ENCODE data around the gene SOD1.
"Not testable (repeated sequence)": the region's sequence is repeated elsewhere in the genome, so short reads cannot be mapped to it uniquely, and the experiment has no call there.

The SOD1 gene
- 88.1 to 284 (median 160) reads per million in 9 experiments for total RNA-seq

DNA sequence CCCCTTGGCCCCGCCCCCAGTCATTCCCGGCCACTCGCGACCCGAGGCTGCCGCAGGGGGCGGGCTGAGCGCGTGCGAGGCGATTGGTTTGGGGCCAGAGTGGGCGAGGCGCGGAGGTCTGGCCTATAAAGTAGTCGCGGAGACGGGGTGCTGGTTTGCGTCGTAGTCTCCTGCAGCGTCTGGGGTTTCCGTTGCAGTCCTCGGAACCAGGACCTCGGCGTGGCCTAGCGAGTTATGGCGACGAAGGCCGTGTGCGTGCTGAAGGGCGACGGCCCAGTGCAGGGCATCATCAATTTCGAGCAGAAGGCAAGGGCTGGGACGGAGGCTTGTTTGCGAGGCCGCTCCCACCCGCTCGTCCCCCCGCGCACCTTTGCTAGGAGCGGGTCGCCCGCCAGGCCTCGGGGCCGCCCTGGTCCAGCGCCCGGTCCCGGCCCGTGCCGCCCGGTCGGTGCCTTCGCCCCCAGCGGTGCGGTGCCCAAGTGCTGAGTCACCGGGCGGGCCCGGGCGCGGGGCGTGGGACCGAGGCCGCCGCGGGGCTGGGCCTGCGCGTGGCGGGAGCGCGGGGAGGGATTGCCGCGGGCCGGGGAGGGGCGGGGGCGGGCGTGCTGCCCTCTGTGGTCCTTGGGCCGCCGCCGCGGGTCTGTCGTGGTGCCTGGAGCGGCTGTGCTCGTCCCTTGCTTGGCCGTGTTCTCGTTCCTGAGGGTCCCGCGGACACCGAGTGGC, at the start of gene SOD1:
TSS of gene SOD1 (plus strand) at position 158 of the 723 bp plus-strand sequence. CDS start at position 235, 77 bp downstream.
- Mint-ChIP-seq H3K4me3 (peak within 1 kb of the TSS; percentile 95), H3K36me3 (ENCODE audit: insufficient read depth) (peaks cover 28% of the 10 kb centered on the region), H3K27ac (peak within 1 kb of the TSS; percentile 93 to 94), H3K4me1 (ENCODE audit: low read depth in 2 of 2) (peaks cover 42 to 65% of the 10 kb centered on the region in 2 donors), H3K9me3 (no peaks in the 10 kb centered on the region), H3K27me3 (no peaks in the 10 kb centered on the region)
- DNase-seq (peak; percentile 94 to 95 (median 95)), ATAC-seq (replicated peaks) (peak; percentile 94)

DNA sequence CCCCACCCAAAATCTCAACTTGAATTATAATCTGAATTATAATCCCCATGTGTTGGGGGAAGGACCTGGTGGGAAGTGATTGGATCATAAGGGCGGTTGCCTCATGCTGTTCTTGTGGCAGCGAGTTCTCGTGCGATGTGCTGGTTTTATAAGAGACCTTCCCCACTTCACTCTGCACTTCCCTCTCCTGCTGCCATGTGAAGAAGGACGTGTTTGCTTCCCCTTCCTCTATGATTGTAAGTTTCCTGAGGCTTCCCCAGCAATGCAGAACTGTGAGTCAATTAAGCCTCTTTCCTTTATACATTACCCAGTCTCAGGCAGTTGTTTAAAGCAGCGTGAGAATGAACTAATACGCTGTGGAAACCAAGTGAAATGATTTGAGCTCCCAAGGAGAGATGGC, 48.0 kb upstream of the SOD1 start:
- H3K27ac Mint-ChIP-seq: no peak overlapping the region

DNA sequence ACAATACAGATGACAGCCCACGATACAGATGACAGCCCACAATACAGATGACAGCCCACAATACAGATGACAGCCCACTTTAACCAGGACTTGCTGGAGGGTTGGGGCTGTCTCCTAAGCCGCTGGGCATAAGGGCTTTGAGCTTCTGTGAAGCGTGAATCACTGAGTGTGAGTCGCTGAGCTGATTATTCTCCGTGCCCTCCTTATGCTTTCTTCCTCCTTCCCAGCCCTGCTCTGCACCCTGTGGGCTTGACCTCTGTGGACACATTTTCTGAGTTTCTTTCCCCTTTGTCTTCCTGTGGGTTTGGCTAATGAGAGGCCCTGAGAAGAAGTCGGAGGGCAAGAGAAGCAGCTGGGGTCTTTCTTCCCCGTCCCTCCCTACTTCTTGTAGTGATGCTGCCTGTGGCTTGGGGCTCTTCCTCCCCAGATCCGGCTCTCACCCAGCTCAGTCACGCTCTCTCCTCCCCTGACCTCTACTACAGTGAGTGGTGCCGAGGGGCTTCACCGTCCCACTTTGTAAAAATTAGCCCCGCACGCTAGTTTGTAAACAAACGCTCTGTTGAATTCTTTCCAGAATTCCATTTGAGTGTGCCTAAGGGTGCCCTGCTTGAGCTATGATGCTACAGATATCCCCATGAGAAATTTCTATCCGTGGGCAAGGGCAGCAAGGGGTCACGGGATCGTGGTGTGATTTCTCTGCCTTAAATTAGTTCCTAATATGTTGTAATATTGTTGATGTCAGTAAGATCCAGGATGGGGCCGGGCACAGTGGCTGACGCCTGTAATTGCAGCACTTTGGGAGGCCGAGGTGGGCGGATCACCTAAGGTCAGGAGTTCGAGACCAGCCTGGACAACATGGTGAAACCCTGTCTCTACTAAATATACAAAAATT, 46.4 kb upstream of the SOD1 start:
- DNase-seq: no peak
- ATAC-seq (replicated peaks): no peak
- peak overlapping the region in 1 of 2 donors; percentile 19 for H3K27ac Mint-ChIP-seq
- no peaks in the 10 kb centered on the region for H3K9me3 Mint-ChIP-seq
- no peaks in the 10 kb centered on the region for H3K4me1 Mint-ChIP-seq (ENCODE audit: low read depth in 2 of 2)
- no peaks in the 10 kb centered on the region for H3K36me3 Mint-ChIP-seq (ENCODE audit: insufficient read depth)
- H3K4me3 Mint-ChIP-seq: no peak overlapping the region
- peaks cover 21 to 55% of the 10 kb centered on the region in 2 donors for H3K27me3 Mint-ChIP-seq

More for the DNA sequence above, 48.0 kb upstream of the SOD1 start:
- Mint-ChIP-seq H3K4me1 (ENCODE audit: low read depth in 2 of 2) (no peaks in the 10 kb centered on the region), H3K4me3 (no peak overlapping the region), H3K27me3 (peaks cover 26 to 56% of the 10 kb centered on the region in 2 donors), H3K36me3 (ENCODE audit: insufficient read depth) (no peaks in the 10 kb centered on the region), H3K9me3 (no peaks in the 10 kb centered on the region)
- DNase-seq (no peak), ATAC-seq (replicated peaks) (no peak)

DNA sequence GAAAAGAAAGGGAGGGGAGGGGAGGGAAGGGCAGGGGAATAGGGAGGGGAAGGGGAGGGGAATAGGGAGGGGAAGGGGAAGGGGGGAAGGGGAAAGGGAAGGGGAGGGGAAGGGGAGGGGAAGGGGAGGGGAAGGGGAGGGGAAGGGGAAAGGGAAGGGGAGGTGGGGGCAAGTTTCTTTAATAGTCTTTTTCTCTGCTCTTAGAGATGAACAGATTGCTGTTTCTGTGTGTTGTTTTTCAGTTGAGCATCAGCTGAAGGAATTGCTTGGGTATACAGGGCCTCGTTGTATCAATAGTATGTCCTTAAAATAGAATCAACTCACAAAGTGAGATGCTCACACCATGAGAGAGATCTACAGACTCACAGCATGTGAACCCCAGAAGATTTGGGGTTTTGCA, 44.8 kb upstream of the SOD1 start:
- H3K9me3 Mint-ChIP-seq: no peaks in the 10 kb centered on the region
- no peaks in the 10 kb centered on the region for H3K36me3 Mint-ChIP-seq (ENCODE audit: insufficient read depth)
- no peak overlapping the region for H3K27ac Mint-ChIP-seq
- peaks cover 21 to 40% of the 10 kb centered on the region in 2 donors for H3K27me3 Mint-ChIP-seq
- H3K4me1 Mint-ChIP-seq (ENCODE audit: low read depth in 2 of 2): no peaks in the 10 kb centered on the region
- no peak overlapping the region for H3K4me3 Mint-ChIP-seq
- ATAC-seq (replicated peaks) (no peak), DNase-seq (no peak)

DNA sequence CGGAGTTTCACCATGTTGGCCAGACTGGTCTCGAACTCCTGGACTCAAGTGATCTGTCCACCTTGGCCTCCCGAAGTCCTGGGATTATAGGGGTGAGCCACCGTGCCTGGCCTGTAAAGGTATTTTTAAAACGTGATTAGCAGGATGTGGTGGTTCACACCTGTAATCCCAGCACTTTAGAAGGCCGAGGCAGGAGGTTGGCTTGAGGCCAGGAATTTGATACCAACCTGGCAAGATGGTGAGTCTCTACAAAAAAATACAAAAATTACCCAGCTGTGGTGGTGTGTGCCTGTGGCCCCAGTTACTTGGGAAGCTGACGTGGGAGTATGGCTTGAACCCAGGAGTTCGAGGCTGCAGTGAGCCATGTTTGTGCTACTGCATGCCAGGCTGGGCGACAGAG, 43.3 kb upstream of the SOD1 start:
- Mint-ChIP-seq H3K4me1 (ENCODE audit: low read depth in 2 of 2) (no peaks in the 10 kb centered on the region), H3K27ac (no peak overlapping the region), H3K27me3 (peaks cover 17 to 25% of the 10 kb centered on the region in 2 donors), H3K36me3 (ENCODE audit: insufficient read depth) (no peaks in the 10 kb centered on the region), H3K9me3 (no peaks in the 10 kb centered on the region), H3K4me3 (no peak overlapping the region)
- DNase-seq (no peak), ATAC-seq (replicated peaks) (no peak)

DNA sequence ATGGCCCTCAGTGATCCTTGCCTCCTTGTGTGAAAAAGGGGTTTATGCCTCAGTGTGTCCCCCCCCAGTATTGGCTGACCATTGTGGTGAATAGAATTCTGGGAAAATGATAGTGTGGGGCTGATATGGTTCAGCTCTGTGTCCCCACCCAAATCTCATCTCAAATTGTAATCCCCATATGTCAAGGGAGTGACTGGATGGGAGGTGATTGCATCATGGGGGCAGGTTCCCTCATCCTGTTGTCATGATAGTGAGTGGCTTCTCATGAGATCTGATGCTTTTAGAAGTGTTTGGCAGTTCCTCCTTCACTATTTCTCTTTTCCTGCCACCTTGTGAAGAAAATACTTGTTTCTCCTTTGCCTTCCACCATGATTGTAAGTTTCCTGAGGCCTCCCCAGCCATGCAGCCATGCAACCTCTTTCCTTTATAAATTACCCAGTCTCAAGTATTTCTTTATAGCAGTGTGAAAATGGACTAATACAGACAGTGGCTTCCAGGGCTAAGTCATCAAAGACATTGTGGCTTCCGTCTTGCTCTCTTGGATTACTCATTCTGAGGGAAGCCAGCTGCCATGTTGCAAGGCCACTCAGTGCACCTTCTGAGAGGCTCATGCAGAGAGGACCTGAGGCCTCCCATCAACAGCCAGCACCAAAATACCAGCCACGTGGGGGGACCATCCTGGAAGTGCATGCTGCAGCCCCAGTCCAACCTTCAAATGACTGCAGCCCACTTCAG, 40.6 kb upstream of the SOD1 start:
- H3K36me3 Mint-ChIP-seq (ENCODE audit: insufficient read depth): no peaks in the 10 kb centered on the region
- no peaks in the 10 kb centered on the region for H3K9me3 Mint-ChIP-seq
- H3K4me3 Mint-ChIP-seq: no peak overlapping the region
- DNase-seq (no peak), ATAC-seq (replicated peaks) (no peak)
- peaks cover 0 to 6% of the 10 kb centered on the region in 2 donors for H3K27me3 Mint-ChIP-seq
- H3K27ac Mint-ChIP-seq: no peak overlapping the region
- peaks cover 0 to 5% of the 10 kb centered on the region in 2 donors for H3K4me1 Mint-ChIP-seq (ENCODE audit: low read depth in 2 of 2)

DNA sequence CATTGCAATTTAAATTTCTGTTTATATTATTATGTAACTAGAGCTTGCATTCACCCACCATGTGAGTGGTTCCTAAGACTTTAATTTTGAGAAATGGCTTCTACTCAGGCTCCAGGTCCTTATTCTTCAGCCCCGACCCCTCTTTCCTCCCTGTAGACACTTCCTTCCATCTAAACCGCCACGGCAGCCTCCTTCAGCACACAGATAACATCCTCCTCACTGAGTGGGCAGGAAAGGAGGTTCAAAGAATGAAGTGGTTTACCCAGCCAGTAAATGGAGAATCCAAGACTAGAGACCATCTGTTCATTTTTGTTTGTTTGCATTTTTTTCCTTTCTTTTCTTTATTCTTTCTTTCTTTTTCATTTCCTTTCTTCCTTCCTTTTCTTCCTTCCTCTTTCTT, 37.1 kb upstream of the SOD1 start:
- DNase-seq (no peak), ATAC-seq (replicated peaks) (no peak)
- H3K36me3 Mint-ChIP-seq (ENCODE audit: insufficient read depth): no peaks in the 10 kb centered on the region
- no peak overlapping the region for H3K27ac Mint-ChIP-seq
- peaks cover 0 to 5% of the 10 kb centered on the region in 2 donors for H3K4me1 Mint-ChIP-seq (ENCODE audit: low read depth in 2 of 2)
- H3K27me3 Mint-ChIP-seq: peaks cover 6 to 14% of the 10 kb centered on the region in 2 donors
- H3K4me3 Mint-ChIP-seq: no peak overlapping the region
- H3K9me3 Mint-ChIP-seq: no peaks in the 10 kb centered on the region

DNA sequence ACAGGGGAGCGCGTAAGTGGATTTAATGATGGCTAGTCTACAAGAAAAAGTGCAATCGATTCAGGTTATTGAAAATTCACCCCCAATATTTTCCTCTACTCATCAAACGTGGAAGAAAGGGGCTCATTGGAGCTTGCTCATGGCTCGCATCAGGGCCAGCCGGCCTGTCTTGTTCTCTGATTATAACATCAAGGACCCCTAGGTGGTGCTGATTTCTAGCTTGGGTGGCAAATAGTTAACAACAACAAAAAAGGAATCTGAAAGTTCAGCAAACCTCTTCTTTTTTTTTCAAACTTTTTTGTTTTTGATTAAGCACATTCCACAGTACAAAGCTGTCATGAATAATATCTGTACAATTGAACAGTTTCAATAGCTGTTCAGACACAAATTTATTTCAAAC, 35.8 kb upstream of the SOD1 start:
- H3K4me3 Mint-ChIP-seq: no peak overlapping the region
- no peak for ATAC-seq (replicated peaks)
- DNase-seq: no peak

DNA sequence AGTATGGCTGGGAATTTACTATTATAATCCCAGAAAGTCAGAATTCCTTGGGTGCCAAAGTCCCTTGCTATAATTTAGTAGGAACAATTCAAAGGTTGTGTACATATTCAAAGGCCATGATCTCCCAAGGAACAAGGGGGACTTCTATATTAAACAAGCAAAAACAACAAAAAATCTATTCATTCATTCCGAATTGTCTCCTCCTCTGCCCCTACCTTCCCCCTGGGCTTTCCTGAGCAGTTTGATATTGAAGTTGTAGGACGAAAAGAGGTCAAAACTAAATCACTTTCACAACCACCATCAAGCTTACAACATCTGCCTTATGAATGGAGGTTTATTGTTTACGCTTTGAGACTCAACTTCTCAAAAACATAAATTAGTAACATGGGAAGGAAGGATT, 35.3 kb upstream of the SOD1 start:
- H3K27me3 Mint-ChIP-seq: peaks cover 12 to 14% of the 10 kb centered on the region in 2 donors
- no peak overlapping the region for H3K27ac Mint-ChIP-seq
- DNase-seq (no peak), ATAC-seq (replicated peaks) (no peak)
- no peaks in the 10 kb centered on the region for H3K9me3 Mint-ChIP-seq
- H3K4me3 Mint-ChIP-seq: no peak overlapping the region
- peaks cover 0 to 5% of the 10 kb centered on the region in 2 donors for H3K4me1 Mint-ChIP-seq (ENCODE audit: low read depth in 2 of 2)
- no peaks in the 10 kb centered on the region for H3K36me3 Mint-ChIP-seq (ENCODE audit: insufficient read depth)

More for the DNA sequence above, 35.8 kb upstream of the SOD1 start:
- peaks cover 0 to 5% of the 10 kb centered on the region in 2 donors for H3K4me1 Mint-ChIP-seq (ENCODE audit: low read depth in 2 of 2)
- H3K27me3 Mint-ChIP-seq: peaks cover 11 to 14% of the 10 kb centered on the region in 2 donors
- no peaks in the 10 kb centered on the region for H3K36me3 Mint-ChIP-seq (ENCODE audit: insufficient read depth)
- no peak overlapping the region for H3K27ac Mint-ChIP-seq
- H3K9me3 Mint-ChIP-seq: no peaks in the 10 kb centered on the region

DNA sequence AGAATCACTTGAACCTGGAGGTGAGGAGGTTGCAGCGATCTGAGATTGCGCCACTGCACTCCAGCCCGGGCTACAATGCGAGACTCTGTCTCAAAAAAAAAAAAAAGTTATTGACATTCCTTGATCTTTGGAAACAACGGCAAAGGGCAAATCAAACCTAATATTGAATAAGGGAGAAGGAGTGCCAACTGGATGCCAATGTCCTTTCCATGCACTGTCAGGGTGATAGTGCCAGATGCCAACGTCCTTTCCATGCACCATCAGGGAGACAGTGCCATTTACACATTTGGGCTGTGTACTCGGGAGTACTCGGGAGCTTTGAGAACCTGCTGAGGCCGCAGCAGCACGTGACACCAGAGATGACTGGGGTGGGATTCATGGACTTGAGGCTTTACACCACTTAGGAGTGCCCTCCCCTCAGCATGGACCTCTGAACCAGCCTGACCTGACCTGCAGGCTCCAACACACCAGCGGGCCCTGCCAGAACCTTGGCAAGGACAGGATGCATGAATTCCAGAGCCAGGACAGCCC, 34.5 kb upstream of the SOD1 start:
- Mint-ChIP-seq H3K9me3 (no peaks in the 10 kb centered on the region), H3K4me3 (no peak overlapping the region), H3K36me3 (ENCODE audit: insufficient read depth) (no peaks in the 10 kb centered on the region), H3K4me1 (ENCODE audit: low read depth in 2 of 2) (peaks cover 0 to 5% of the 10 kb centered on the region in 2 donors), H3K27ac (no peak overlapping the region), H3K27me3 (peaks cover 12 to 20% of the 10 kb centered on the region in 2 donors)
- ATAC-seq (replicated peaks): no peak
- no peak for DNase-seq

DNA sequence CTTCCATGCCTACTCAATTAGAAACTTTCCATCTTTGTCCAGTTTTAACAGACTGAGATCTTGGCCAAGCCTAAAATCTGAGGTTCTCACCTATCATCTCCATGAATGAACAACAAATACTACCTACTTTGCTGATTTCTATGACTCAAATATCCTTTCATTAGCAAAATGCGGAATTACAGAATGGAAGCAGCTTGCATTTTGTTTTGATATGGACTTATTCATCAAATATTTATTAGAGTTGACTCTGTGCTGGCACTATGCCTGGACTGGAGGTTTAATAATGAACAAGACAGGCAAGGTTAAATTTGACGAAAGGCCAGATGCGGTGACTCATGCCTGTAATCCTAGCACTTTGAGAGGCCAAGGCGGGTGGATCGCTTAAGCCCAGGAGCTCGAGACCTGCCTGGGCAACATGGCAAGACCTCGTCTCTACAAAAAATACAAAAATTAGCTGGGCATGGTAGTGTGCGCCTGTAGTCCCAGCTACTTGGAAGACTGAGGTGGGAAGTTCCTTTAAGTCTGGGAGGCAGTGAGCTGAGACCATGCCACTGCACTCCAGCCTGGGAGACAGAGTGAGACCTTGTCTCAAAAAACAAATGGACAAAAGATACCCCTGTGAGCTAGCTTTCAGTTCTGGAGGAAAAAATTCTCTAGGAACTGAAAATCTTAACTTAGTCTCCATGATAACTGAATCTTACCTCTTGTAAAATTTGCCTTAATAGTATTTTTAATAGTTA, 29.4 kb upstream of the SOD1 start:
- H3K27ac Mint-ChIP-seq: no peak overlapping the region
- H3K4me1 Mint-ChIP-seq (ENCODE audit: low read depth in 2 of 2): no peaks in the 10 kb centered on the region
- no peak overlapping the region for H3K4me3 Mint-ChIP-seq
- H3K9me3 Mint-ChIP-seq: no peaks in the 10 kb centered on the region
- no peaks in the 10 kb centered on the region for H3K36me3 Mint-ChIP-seq (ENCODE audit: insufficient read depth)
- no peak for ATAC-seq (replicated peaks)
- peaks cover 6 to 8% of the 10 kb centered on the region in 2 donors for H3K27me3 Mint-ChIP-seq
- DNase-seq: no peak

DNA sequence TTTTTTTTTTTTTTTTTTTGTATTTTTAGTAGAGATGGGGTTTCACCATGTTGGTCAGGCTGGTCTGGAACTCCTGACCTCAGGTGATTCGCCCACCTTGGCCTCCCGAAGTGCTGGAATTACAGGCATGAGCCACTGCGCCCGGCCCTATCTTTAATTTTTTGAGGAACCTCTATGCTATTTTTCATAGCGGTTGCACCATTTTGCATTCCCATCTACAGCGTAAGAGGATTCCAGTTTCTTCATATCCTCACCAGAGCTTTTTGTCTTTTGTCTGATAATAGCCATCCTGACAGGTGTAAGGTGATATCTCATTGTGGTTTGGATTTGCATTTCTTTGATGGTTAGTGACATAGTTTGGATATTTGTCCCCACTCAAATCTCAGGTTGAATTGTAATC, 27.6 kb upstream of the SOD1 start:
- not testable (repeated sequence) for H3K4me1 Mint-ChIP-seq (ENCODE audit: low read depth in 2 of 2); H3K36me3 Mint-ChIP-seq (ENCODE audit: insufficient read depth); ATAC-seq (replicated peaks)

More for the DNA sequence above, 27.6 kb upstream of the SOD1 start:
- H3K27ac Mint-ChIP-seq, DNase-seq, H3K27me3 Mint-ChIP-seq, H3K4me3 Mint-ChIP-seq, H3K9me3 Mint-ChIP-seq: not testable (repeated sequence)

Data from effector memory CD8-positive, alpha-beta T cell (primary cell).